GM12873 (cell line): Measurements from ENCODE around the gene CA9.

Experiments
- TF ChIP-seq, protein P1 (sequence below): IDR thresholded peaks from 2 replicates; pipeline ENCODE4 v1.5.1; 2012; ENCODE audit warnings: low read depth, mild to moderate bottlenecking, moderate library complexity, low read length, control low read depth; ENCODE audit not compliant: insufficient read depth; ENCODE audit errors: missing control alignments

CA9 gene

DNA sequence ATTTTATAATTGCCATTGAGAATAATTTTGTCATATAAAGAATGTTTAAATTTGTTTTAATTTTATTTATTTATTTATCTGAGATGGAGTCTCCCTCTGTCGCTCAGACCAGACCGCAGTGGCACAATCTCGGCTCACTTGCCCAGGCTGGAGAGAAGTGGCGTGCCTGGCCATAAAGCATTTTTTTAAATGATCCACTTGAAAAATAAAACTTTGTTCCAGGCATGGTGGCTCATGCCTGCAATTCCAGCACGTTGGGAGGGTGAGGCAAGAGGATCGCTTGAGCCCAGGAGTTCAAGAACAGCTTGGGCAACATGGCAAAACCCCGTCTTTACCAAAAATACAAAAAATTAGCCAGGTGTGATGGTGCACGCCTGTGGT is 20.9 kb upstream of the CA9 start:
- TF ChIP-seq, protein P1, sequence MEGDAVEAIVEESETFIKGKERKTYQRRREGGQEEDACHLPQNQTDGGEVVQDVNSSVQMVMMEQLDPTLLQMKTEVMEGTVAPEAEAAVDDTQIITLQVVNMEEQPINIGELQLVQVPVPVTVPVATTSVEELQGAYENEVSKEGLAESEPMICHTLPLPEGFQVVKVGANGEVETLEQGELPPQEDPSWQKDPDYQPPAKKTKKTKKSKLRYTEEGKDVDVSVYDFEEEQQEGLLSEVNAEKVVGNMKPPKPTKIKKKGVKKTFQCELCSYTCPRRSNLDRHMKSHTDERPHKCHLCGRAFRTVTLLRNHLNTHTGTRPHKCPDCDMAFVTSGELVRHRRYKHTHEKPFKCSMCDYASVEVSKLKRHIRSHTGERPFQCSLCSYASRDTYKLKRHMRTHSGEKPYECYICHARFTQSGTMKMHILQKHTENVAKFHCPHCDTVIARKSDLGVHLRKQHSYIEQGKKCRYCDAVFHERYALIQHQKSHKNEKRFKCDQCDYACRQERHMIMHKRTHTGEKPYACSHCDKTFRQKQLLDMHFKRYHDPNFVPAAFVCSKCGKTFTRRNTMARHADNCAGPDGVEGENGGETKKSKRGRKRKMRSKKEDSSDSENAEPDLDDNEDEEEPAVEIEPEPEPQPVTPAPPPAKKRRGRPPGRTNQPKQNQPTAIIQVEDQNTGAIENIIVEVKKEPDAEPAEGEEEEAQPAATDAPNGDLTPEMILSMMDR = no peak

- TF ChIP-seq, protein P1 = no peak
Measured at GRCh38 chr9:35653611-35654010, 20.1 kb upstream of the CA9 start.

GRCh38 chr9:35656348-35656747 is 17.4 kb upstream of the CA9 start:
- TF ChIP-seq, protein P1 = no peak

DNA sequence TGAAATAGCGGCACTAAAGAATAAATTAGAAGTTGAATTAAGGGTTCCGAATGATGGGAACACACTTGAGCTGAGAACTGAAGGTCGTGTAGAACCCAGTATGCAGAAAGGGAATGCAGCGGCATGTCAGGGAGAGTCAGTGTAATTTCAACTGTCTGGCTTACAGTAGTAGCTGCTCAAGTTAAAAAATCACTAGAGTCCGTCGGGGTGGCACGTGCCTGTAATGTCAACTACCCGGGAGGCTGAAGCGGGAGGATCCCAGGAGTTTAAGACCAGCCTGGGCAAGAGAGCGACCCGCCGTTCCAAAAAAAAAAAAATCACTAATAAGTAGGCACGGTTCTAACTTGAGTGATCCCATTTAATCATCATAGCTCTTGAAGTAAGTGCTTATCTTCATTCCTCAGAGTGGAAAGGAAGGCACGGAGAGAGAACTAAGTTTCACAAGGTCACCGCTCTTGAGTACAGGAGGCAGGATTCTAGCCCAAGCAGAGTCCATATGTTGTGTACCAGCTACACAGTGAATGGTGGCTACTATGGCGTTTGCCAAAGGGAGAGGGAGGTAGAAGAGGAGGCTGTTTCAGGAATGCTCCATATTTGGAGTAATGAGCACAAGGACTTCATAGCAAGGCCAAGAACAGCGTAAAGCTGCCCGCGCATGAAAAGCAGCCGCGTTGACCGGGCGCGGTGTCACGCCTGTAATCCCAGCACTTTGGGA is 16.7 kb upstream of the CA9 start:
- TF ChIP-seq, protein P1 = no peak

- TF ChIP-seq, protein P1 = no peak
Measured at GRCh38 chr9:35657546-35658136, 16.1 kb upstream of the CA9 start, which contains the start of gene RMRP. Gene RMRP, minus strand, starts transcription at chr9:35658019.

GRCh38 chr9:35658137-35658967 is 15.4 kb upstream of the CA9 start, which contains the start of gene CCDC107:
Gene CCDC107, plus strand, starts transcription at chr9:35658292. Its CDS starts 88 bp downstream, at chr9:35658380.
- TF ChIP-seq, protein P1 = peak; percentile 65

DNA sequence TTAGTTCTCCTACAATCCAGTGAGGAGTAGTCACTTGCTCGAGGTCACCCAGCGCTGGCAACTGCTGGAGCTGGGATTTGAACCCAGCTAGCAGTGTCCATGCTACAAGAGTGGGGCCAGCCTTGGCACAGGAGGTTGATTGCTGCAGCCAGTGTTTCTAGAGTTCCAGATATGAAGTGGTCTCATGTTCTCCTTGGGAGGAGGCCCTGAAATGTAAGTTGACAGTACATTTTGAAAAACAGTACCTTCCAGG is 14.8 kb upstream of the CA9 start:
- TF ChIP-seq, protein P1 = no peak
